ENCODE results near the gene NTM. TPM values are rescaled to one million over a fixed set of nuclear protein-coding genes. Genes with fewer than 3 reads are reported as not detected.

NTM gene
- total and polyA plus RNA-seq, 2 donors from 2014 or later: 0.92 to 10.3 TPM

DNA sequence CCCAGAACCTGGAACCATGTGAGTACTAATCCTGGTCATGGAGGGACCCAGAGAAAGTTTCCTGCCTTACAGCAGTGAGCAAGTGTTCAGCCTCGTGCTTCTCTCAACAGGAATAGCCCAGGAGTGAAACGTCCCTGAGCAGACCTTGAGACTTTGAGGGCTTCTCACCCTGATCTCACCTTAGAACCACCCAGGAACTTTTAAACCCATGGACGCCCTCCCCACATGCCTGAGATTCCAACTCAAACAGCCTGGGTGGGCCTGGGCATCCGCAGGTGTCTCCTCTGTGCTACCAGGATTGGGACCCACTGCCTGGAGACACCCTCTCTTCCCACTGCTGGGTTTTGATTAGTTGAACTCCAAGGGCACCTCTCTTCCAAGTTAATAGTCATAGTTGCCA lies 297.2 kb downstream of the NTM start:
- intact Hi-C loops (cut with DNase I): no loop called here
- FAIRE-seq: no peak

GRCh38 chr11:131668500-131669400 lies 298.3 kb downstream of the NTM start:
- FAIRE-seq: no peak

More for the DNA sequence above, 297.2 kb downstream of the NTM start:
- Histone ChIP-seq H3K4me3 (ENCODE audit: low read length in 3 of 3) (no peak overlapping the region), H3K9me3 (ENCODE audit: control insufficient read depth in 2 of 3, insufficient read depth in 1 of 3, low read length in 3 of 3) (no peaks in the 10 kb centered on the region), H3K27ac (ENCODE audit: low read depth in 2 of 2, low read length in 2 of 2) (no peak overlapping the region), H3K36me3 (ENCODE audit: control insufficient read depth in 2 of 3, insufficient read depth in 3 of 3, low read length in 3 of 3) (no peaks in the 10 kb centered on the region), H3K9ac (ENCODE audit: low read length in 3 of 3) (no peak overlapping the region), H3K27me3 (ENCODE audit: control insufficient read depth, insufficient read depth, low read length) (no peaks in the 10 kb centered on the region), H3K4me1 (ENCODE audit: control insufficient read depth in 2 of 3, insufficient read depth in 2 of 3, low read depth in 1 of 3, low read length in 3 of 3) (peaks cover 0 to 2% (median 0%) of the 10 kb centered on the region in 3 donors)
- no peak for TF ChIP-seq CTCF (IDR thresholded peaks at IDR 0.05; ENCODE audit: borderline replicate concordance, extremely low read depth, insufficient read depth)
- no peak for DNase-seq

GRCh38 chr11:131669401-131669780 lies 299.0 kb downstream of the NTM start:
- intact Hi-C loops (cut with DNase I): no loop called here

More at GRCh38 chr11:131668500-131669400, 298.3 kb downstream of the NTM start:
- peak; percentile 32 for TF ChIP-seq CTCF (IDR thresholded peaks at IDR 0.05; ENCODE audit: borderline replicate concordance, extremely low read depth, insufficient read depth)
- Histone ChIP-seq H3K27ac (ENCODE audit: low read depth in 2 of 2, low read length in 2 of 2) (no peak overlapping the region), H3K9ac (ENCODE audit: low read length in 3 of 3) (no peak overlapping the region), H3K27me3 (ENCODE audit: control insufficient read depth, insufficient read depth, low read length) (no peaks in the 10 kb centered on the region), H3K4me1 (ENCODE audit: control insufficient read depth in 2 of 3, insufficient read depth in 2 of 3, low read depth in 1 of 3, low read length in 3 of 3) (peaks cover 0 to 2% (median 0%) of the 10 kb centered on the region in 3 donors), H3K4me3 (ENCODE audit: low read length in 3 of 3) (no peak overlapping the region), H3K9me3 (ENCODE audit: control insufficient read depth in 2 of 3, insufficient read depth in 1 of 3, low read length in 3 of 3) (no peaks in the 10 kb centered on the region), H3K36me3 (ENCODE audit: control insufficient read depth in 2 of 3, insufficient read depth in 3 of 3, low read length in 3 of 3) (no peaks in the 10 kb centered on the region)
- peak in 3 of 5 donors; percentile 51 to 60 (median 56) for DNase-seq
- intact Hi-C loops (cut with DNase I): no loop called here

More at GRCh38 chr11:131669401-131669780, 299.0 kb downstream of the NTM start:
- FAIRE-seq (no peak), DNase-seq (peak in 1 of 5 donors; percentile 31)
- Histone ChIP-seq H3K27ac (ENCODE audit: low read depth in 2 of 2, low read length in 2 of 2) (no peak overlapping the region), H3K27me3 (ENCODE audit: control insufficient read depth, insufficient read depth, low read length) (no peaks in the 10 kb centered on the region), H3K4me1 (ENCODE audit: control insufficient read depth in 2 of 3, insufficient read depth in 2 of 3, low read depth in 1 of 3, low read length in 3 of 3) (peaks cover 0 to 2% (median 0%) of the 10 kb centered on the region in 3 donors), H3K9ac (ENCODE audit: low read length in 3 of 3) (no peak overlapping the region), H3K4me3 (ENCODE audit: low read length in 3 of 3) (no peak overlapping the region), H3K9me3 (ENCODE audit: control insufficient read depth in 2 of 3, insufficient read depth in 1 of 3, low read length in 3 of 3) (no peaks in the 10 kb centered on the region), H3K36me3 (ENCODE audit: control insufficient read depth in 2 of 3, insufficient read depth in 3 of 3, low read length in 3 of 3) (no peaks in the 10 kb centered on the region)
- TF ChIP-seq CTCF (IDR thresholded peaks at IDR 0.05; ENCODE audit: borderline replicate concordance, extremely low read depth, insufficient read depth): no peak
